H9 (cell line): Measurements from ENCODE around the gene SIGLEC14. TPM values are rescaled to one million over a fixed set of nuclear protein-coding genes. Genes with fewer than 3 reads are reported as not detected.
A peak's percentile ranks its signal among the peaks of the same experiment; 100 is the strongest.
"Not testable (repeated sequence)": the region's sequence is repeated elsewhere in the genome, so short reads cannot be mapped to it uniquely, and the experiment has no call there.

Source experiments
- DNase-seq: peaks from one replicate; pipeline ENCODE4 v3.0.0-alpha.2; 2017
- H2AFZ ChIP-seq: one replicate; pipeline ENCODE4 v1.6.1; 2013; ENCODE audit warnings: mild to moderate bottlenecking, low read length, control low read depth, moderate library complexity
- H2AK5ac ChIP-seq: 2 replicates; pipeline ENCODE4 v1.6.1; 2013; ENCODE audit warnings: low read length, control low read depth, mixed read lengths; ENCODE audit not compliant: insufficient read length
- H2BK120ac ChIP-seq: one replicate; pipeline ENCODE4 v1.6.1; 2013; ENCODE audit warnings: low read depth, mild to moderate bottlenecking, low read length, control low read depth, inconsistent platforms; ENCODE audit not compliant: poor library complexity, severe bottlenecking
- H2BK12ac ChIP-seq: 2 replicates; pipeline ENCODE4 v1.6.1; 2013; ENCODE audit warnings: low read length, control low read depth, mixed read lengths, low read depth; ENCODE audit not compliant: insufficient read length
- H2BK15ac ChIP-seq: 2 replicates; pipeline ENCODE4 v1.6.1; 2013; ENCODE audit warnings: low read depth, low read length, control low read depth
- H2BK20ac ChIP-seq: one replicate; pipeline ENCODE4 v1.6.1; 2013; ENCODE audit warnings: low read depth, mild to moderate bottlenecking, low read length, control low read depth, inconsistent platforms; ENCODE audit not compliant: poor library complexity, severe bottlenecking
- H2BK5ac ChIP-seq: 2 replicates; pipeline ENCODE4 v1.6.1; 2013; ENCODE audit warnings: low read length, control low read depth, mixed read lengths; ENCODE audit not compliant: insufficient read length
- H3K14ac ChIP-seq: 2 replicates; pipeline ENCODE4 v1.6.1; 2013; ENCODE audit warnings: low read length, control low read depth; ENCODE audit not compliant: insufficient read depth
- H3K18ac ChIP-seq: 2 replicates; pipeline ENCODE4 v1.6.1; 2013; ENCODE audit warnings: low read depth, mild to moderate bottlenecking, mixed read lengths, low read length, control low read depth; ENCODE audit not compliant: insufficient read length
- H3K23ac ChIP-seq: 2 replicates; pipeline ENCODE4 v1.6.1; 2013; ENCODE audit warnings: low read length, control low read depth, mixed read lengths, low read depth; ENCODE audit not compliant: insufficient read length
- H3K23me2 ChIP-seq: 2 replicates; pipeline ENCODE4 v1.6.1; 2013; ENCODE audit warnings: low read depth, mild to moderate bottlenecking, mixed read lengths, low read length, control low read depth; ENCODE audit not compliant: insufficient read length, poor library complexity, severe bottlenecking
- H3K27ac ChIP-seq: 2 replicates; pipeline ENCODE4 v1.5.1; 2013; ENCODE audit warnings: low read length, control low read depth, mixed read lengths, low read depth; ENCODE audit not compliant: insufficient read length
- H3K27me3 ChIP-seq: 2 replicates; pipeline ENCODE4 v1.6.1; 2013; ENCODE audit warnings: low read length, control low read depth, inconsistent platforms; ENCODE audit not compliant: insufficient read depth
- H3K4ac ChIP-seq: 2 replicates; pipeline ENCODE4 v1.6.1; 2013; ENCODE audit warnings: low read depth, mild to moderate bottlenecking, control low read depth, inconsistent platforms, low read length, moderate library complexity
- H3K4me1 ChIP-seq: 2 replicates; pipeline ENCODE4 v1.6.1; 2013; ENCODE audit warnings: low read length, control low read depth, inconsistent platforms; ENCODE audit not compliant: insufficient read depth
- H3K4me2 ChIP-seq: 2 replicates; pipeline ENCODE4 v1.6.1; 2013; ENCODE audit warnings: low read length, control low read depth, mixed read lengths; ENCODE audit not compliant: insufficient read length, insufficient read depth
- H3K56ac ChIP-seq: 2 replicates; pipeline ENCODE4 v1.6.1; 2013; ENCODE audit warnings: low read depth, mild to moderate bottlenecking, mixed read lengths, low read length, control low read depth; ENCODE audit not compliant: insufficient read length
- H3K79me1 ChIP-seq: 2 replicates; pipeline ENCODE4 v1.6.1; 2013; ENCODE audit warnings: low read depth, mild to moderate bottlenecking, moderate library complexity, low read length, control low read depth, inconsistent platforms; ENCODE audit not compliant: insufficient read depth, poor library complexity, severe bottlenecking
- H3K79me2 ChIP-seq: 2 replicates; pipeline ENCODE4 v1.6.1; 2013; ENCODE audit warnings: low read length, control low read depth, inconsistent platforms; ENCODE audit not compliant: insufficient read depth
- H3K9ac ChIP-seq: 2 replicates; pipeline ENCODE4 v1.6.1; 2013; ENCODE audit warnings: low read length, control low read depth, mixed read lengths; ENCODE audit not compliant: insufficient read length; ENCODE audit errors: extremely low read depth
- H3K9me3 ChIP-seq: one replicate; pipeline ENCODE4 v1.6.1; 2013; ENCODE audit warnings: low read depth, low read length, inconsistent platforms; ENCODE audit not compliant: control insufficient read depth
- H3T11ph ChIP-seq: one replicate; pipeline ENCODE4 v1.6.1; 2013; ENCODE audit warnings: mild to moderate bottlenecking, low read length, control low read depth, inconsistent platforms
- H4K20me1 ChIP-seq: one replicate; pipeline ENCODE4 v1.6.1; 2013; ENCODE audit not compliant: control insufficient read depth, insufficient read length, insufficient read depth
- H4K5ac ChIP-seq: 2 replicates; pipeline ENCODE4 v1.6.1; 2013; ENCODE audit warnings: low read depth, mild to moderate bottlenecking, mixed read lengths, low read length, control low read depth; ENCODE audit not compliant: insufficient read length
- H4K8ac ChIP-seq: replicated peaks from 2 replicates; pipeline ENCODE4 v1.6.1; 2013; ENCODE audit warnings: low read length, control low read depth, mixed read lengths, low read depth; ENCODE audit not compliant: insufficient read length
- H4K91ac ChIP-seq: 2 replicates; pipeline ENCODE4 v1.6.1; 2013; ENCODE audit warnings: low read depth, mild to moderate bottlenecking, moderate library complexity, mixed read lengths, low read length, control low read depth; ENCODE audit not compliant: insufficient read length
- H3K27ac Mint-ChIP-seq, 3 experiments: 2 replicates in 2 of 3; 3 replicates in 1 of 3; pipeline ENCODE4 v1.8.0; 2020 to 2021; ENCODE audit warnings: mixed read lengths in 3 of 3, mild to moderate bottlenecking in 1 of 3, moderate library complexity in 1 of 3
- H3K27me3 Mint-ChIP-seq: 2 replicates; pipeline ENCODE4 v1.8.0; 2021; ENCODE audit warnings: low read depth, mild to moderate bottlenecking, moderate library complexity, mixed read lengths
- H3K36me3 Mint-ChIP-seq, 3 experiments: 2 replicates in 2 of 3; 3 replicates in 1 of 3; pipeline ENCODE4 v1.8.0; 2020 to 2021; ENCODE audit warnings: low read depth in 3 of 3, mixed read lengths in 3 of 3; ENCODE audit not compliant: insufficient read depth in 1 of 3
- H3K4me1 Mint-ChIP-seq, 2 experiments: 2 replicates each; pipeline ENCODE4 v1.8.0; 2020; ENCODE audit warnings: mixed read lengths in 2 of 2
- H3K4me3 Mint-ChIP-seq, 2 experiments: 2 replicates in 1 of 2; 3 replicates in 1 of 2; pipeline ENCODE4 v1.8.0; 2020 to 2021; ENCODE audit warnings: mild to moderate bottlenecking in 2 of 2, mixed read lengths in 2 of 2, moderate library complexity in 1 of 2
- H3K9me3 Mint-ChIP-seq, 2 experiments: 2 replicates in 1 of 2; 3 replicates in 1 of 2; pipeline ENCODE4 v1.8.0; 2020; ENCODE audit warnings: mild to moderate bottlenecking in 2 of 2, mixed read lengths in 2 of 2, moderate library complexity in 1 of 2
- WGBS: extraction: QIAGEN DNeasy Blood & Tissue Kit; methylation state at CpG from one replicate; pipeline ENCODE4 v1.1.7; 2013; ENCODE audit warnings: missing lambda C conversion rate, low lambda C conversion rate, mixed read lengths; ENCODE audit not compliant: insufficient read length; ENCODE audit errors: extremely low coverage; 5-methylcytosine and 5-hydroxymethylcytosine counted together
- total RNA-seq: library from RNA; stranded (reverse); gene quantifications from 2 replicates; pipeline ENCODE4 v1.2.1, GENCODE V29; 2021
- TF ChIP-seq, protein P1 (sequence below): fragments of 200-600 bp; sonication (generic); conservative IDR thresholded peaks from 3 replicates; pipeline ENCODE4 v1.8.0; 2021; ENCODE audit warnings: antibody characterized with exemption, mild to moderate bottlenecking

Gene SIGLEC14
- total RNA-seq, 1 experiment from 2014 or later, result not detected

DNA sequence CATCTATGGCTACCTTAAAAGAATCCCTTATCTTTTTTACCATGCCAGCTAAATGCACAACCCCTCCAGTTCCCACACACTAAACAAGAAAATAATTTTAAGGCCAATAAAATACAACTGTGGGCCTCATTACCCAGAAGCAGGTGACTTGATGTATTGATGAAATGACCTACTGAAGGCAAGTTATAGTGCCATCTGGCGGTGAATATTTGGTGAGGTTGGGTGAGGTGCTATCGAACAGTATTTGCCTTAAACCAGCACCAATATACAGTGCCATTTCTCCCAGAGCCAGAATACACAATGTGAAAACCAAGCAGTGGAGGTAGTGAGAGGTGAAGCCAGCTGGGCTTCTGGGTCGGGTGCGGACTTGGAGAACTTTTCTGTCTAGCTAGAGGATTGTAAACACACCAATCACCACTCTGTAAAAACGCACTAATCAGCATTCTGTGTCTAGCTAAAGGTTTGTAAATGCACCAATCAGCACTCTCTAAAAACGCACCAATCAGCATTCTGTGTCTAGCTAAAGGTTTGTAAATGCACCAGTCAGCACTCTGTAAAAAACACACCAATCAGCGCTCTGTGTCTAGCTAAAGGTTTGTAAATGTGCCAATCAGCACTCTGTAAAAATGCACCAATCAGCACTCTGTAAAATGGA lies 29.4 kb upstream of the SIGLEC14 start:
- peaks cover 8 to 50% of the 10 kb centered on the region in 2 experiments for H3K9me3 Mint-ChIP-seq
- H2AFZ ChIP-seq, H3K27me3 ChIP-seq, H3K23ac ChIP-seq, DNase-seq, H4K5ac ChIP-seq, H3K27ac Mint-ChIP-seq, H3K4me1 Mint-ChIP-seq, H2BK20ac ChIP-seq, H2BK5ac ChIP-seq, H3K27ac ChIP-seq, H2BK15ac ChIP-seq, H3K9ac ChIP-seq, H3K14ac ChIP-seq, H3K79me1 ChIP-seq, H3T11ph ChIP-seq, H2BK120ac ChIP-seq, H4K91ac ChIP-seq, H4K20me1 ChIP-seq, H3K4me3 Mint-ChIP-seq, H3K4ac ChIP-seq, H3K36me3 Mint-ChIP-seq, H4K8ac ChIP-seq, H3K4me2 ChIP-seq, H3K79me2 ChIP-seq, H3K9me3 ChIP-seq, H2BK12ac ChIP-seq, H3K23me2 ChIP-seq, H3K18ac ChIP-seq, H3K56ac ChIP-seq, H2AK5ac ChIP-seq, H3K4me1 ChIP-seq: not testable (repeated sequence)
- no CpG with 5 or more reads among the region's 7 CpGs for WGBS
- H3K27me3 Mint-ChIP-seq, result peaks cover 24% of the 10 kb centered on the region
- TF ChIP-seq, protein P1, sequence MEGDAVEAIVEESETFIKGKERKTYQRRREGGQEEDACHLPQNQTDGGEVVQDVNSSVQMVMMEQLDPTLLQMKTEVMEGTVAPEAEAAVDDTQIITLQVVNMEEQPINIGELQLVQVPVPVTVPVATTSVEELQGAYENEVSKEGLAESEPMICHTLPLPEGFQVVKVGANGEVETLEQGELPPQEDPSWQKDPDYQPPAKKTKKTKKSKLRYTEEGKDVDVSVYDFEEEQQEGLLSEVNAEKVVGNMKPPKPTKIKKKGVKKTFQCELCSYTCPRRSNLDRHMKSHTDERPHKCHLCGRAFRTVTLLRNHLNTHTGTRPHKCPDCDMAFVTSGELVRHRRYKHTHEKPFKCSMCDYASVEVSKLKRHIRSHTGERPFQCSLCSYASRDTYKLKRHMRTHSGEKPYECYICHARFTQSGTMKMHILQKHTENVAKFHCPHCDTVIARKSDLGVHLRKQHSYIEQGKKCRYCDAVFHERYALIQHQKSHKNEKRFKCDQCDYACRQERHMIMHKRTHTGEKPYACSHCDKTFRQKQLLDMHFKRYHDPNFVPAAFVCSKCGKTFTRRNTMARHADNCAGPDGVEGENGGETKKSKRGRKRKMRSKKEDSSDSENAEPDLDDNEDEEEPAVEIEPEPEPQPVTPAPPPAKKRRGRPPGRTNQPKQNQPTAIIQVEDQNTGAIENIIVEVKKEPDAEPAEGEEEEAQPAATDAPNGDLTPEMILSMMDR, result peak; percentile 67; the same call in 2 of the 3 replicates
